HepG2 (cell line): ENCODE results near the gene CSNK1D. TPM values are rescaled to one million over a fixed set of nuclear protein-coding genes. Genes with fewer than 3 reads are reported as not detected.

Experiments used
- BRCA1 ChIP-seq: sonication (generic); formaldehyde crosslinking; IDR thresholded peaks from 2 replicates; pipeline ENCODE4 v1.4.0; 2020; ENCODE audit warnings: missing genetic modification reagents
- CHCHD3 ChIP-seq: sonication (generic); formaldehyde crosslinking; IDR thresholded peaks from 2 replicates; pipeline ENCODE4 v1.8.0; 2022; ENCODE audit warnings: mild to moderate bottlenecking, missing genetic modification reagents, moderate library complexity
- CREM ChIP-seq, 2 experiments: sonication (generic) in 1 of 2; formaldehyde crosslinking in 1 of 2; IDR thresholded peaks; 2 replicates each; pipeline versions ENCODE4 v1.4.0 to v1.6.1; 2016 to 2020; ENCODE audit warnings: antibody characterized with exemption in 1 of 2, mild to moderate bottlenecking in 1 of 2, missing genetic modification reagents in 1 of 2
- DPF2 ChIP-seq: sonication (generic); formaldehyde crosslinking; IDR thresholded peaks from 2 replicates; pipeline ENCODE4 v1.4.0; 2020; ENCODE audit warnings: mild to moderate bottlenecking, low read depth, missing genetic modification reagents, borderline replicate concordance
- HDAC2 ChIP-seq: sonication (generic); formaldehyde crosslinking; IDR thresholded peaks from 2 replicates; pipeline ENCODE4 v1.4.0; 2020; ENCODE audit warnings: missing genetic modification reagents
- HMGXB4 ChIP-seq, 2 experiments: sonication (generic) in 1 of 2; formaldehyde crosslinking in 1 of 2; IDR thresholded peaks; 2 replicates each; pipeline versions ENCODE4 v1.4.0 to v1.6.1; 2018 to 2020; ENCODE audit warnings: missing genetic modification reagents in 2 of 2, borderline replicate concordance in 1 of 2, low read depth in 1 of 2, mild to moderate bottlenecking in 1 of 2, missing biosample characterization in 1 of 2
- MYC ChIP-seq: sonication (generic); formaldehyde crosslinking; IDR thresholded peaks from 2 replicates; pipeline ENCODE4 v1.9.0; 2021; ENCODE audit warnings: missing genetic modification reagents, borderline replicate concordance
- NR2C2 ChIP-seq: sonication (generic); formaldehyde crosslinking; IDR thresholded peaks from 2 replicates; pipeline ENCODE4 v1.4.0; 2020; ENCODE audit warnings: missing genetic modification reagents, mild to moderate bottlenecking, moderate library complexity, borderline replicate concordance
- PHF20 ChIP-seq: sonication (generic); formaldehyde crosslinking; IDR thresholded peaks from 2 replicates; pipeline ENCODE4 v1.5.0; 2020; ENCODE audit warnings: mild to moderate bottlenecking, missing genetic modification reagents
- TARDBP ChIP-seq: sonication (generic); formaldehyde crosslinking; IDR thresholded peaks from 2 replicates; pipeline ENCODE4 v1.8.0; 2022; ENCODE audit warnings: mild to moderate bottlenecking, missing genetic modification reagents
- TEF ChIP-seq: sonication (generic); formaldehyde crosslinking; IDR thresholded peaks from 2 replicates; pipeline ENCODE4 v1.5.0; 2020; ENCODE audit warnings: missing genetic modification reagents
- THRA ChIP-seq: sonication (generic); formaldehyde crosslinking; IDR thresholded peaks from 2 replicates; pipeline ENCODE4 v1.4.0; 2020; ENCODE audit warnings: missing genetic modification reagents, borderline replicate concordance
- YEATS2 ChIP-seq: sonication (generic); formaldehyde crosslinking; IDR thresholded peaks from 2 replicates; pipeline ENCODE4 v1.4.0; 2020; ENCODE audit warnings: missing genetic modification reagents, borderline replicate concordance
- ZBTB7B ChIP-seq: sonication (generic); formaldehyde crosslinking; IDR thresholded peaks from 2 replicates; pipeline ENCODE4 v1.4.0; 2020; ENCODE audit warnings: missing genetic modification reagents
- ZFX ChIP-seq: sonication (generic); formaldehyde crosslinking; IDR thresholded peaks from 2 replicates; pipeline ENCODE4 v1.4.0; 2020; ENCODE audit warnings: mild to moderate bottlenecking, low read depth, missing genetic modification reagents, moderate library complexity
- ZMYM3 ChIP-seq: sonication (generic); formaldehyde crosslinking; IDR thresholded peaks from 2 replicates; pipeline ENCODE4 v1.5.1; 2020; ENCODE audit warnings: mild to moderate bottlenecking, missing genetic modification reagents
- ZNF547 ChIP-seq: sonication (generic); formaldehyde crosslinking; IDR thresholded peaks from 2 replicates; pipeline ENCODE4 v1.5.1; 2020; ENCODE audit warnings: mild to moderate bottlenecking, missing genetic modification reagents
- ZNF710 ChIP-seq: sonication (generic); formaldehyde crosslinking; IDR thresholded peaks from 2 replicates; pipeline ENCODE4 v1.5.0; 2020; ENCODE audit warnings: mild to moderate bottlenecking, missing genetic modification reagents, borderline replicate concordance
- polyA plus RNA-seq, 8 experiments: library from polyadenylated mRNA; depleted of rRNA in 3 of 8; stranded (reverse) in 7 of 8; unstranded in 1 of 8; fragments of >200 nt; fragmentation: Illumina TruSeq in 4 of 8; extraction: Trizol in 4 of 8; gene quantifications; 2 replicates each; pipeline versions ENCODE4 v1.2.1 to v1.2.3, GENCODE V29; 2011 to 2016; ENCODE audit warnings: low read depth in 4 of 8, missing spikeins in 1 of 8, mixed read lengths in 1 of 8; ENCODE audit not compliant: insufficient read depth in 1 of 8
- total RNA-seq, 5 experiments: library from RNA; depleted of rRNA; stranded (reverse); fragments of >200 nt; fragmentation: Illumina TruSeq; extraction: Trizol; gene quantifications; 2 replicates each; pipeline ENCODE4 v1.2.3, GENCODE V29; 2016; ENCODE audit warnings: low read depth in 1 of 5

Gene CSNK1D
- total and polyA plus RNA-seq, 2 of the 13 experiments (the other 11 are each of a cell fraction or from before 2014, with no cell fraction given) = 31.5 to 128 TPM

- peak; percentile 5; the same call in 1 of the 2 replicates for TF ChIP-seq NR2C2
- TF ChIP-seq YEATS2 (CRISPR knock-in tag) = no peak
- 0 out of 2 replicates have a peak, but pooled peaks have one; percentile 2 for TF ChIP-seq MYC
- TF ChIP-seq ZMYM3 = no peak
- TF ChIP-seq ZFX = peak; percentile 26; the same call in 1 of the 2 replicates
- TF ChIP-seq ZNF547 (CRISPR knock-in tag) = no peak
- peak; percentile 1; the same call in 1 of the 2 replicates for TF ChIP-seq DPF2 (CRISPR knock-in tag)
- no peak for TF ChIP-seq PHF20 (CRISPR knock-in tag)
- TF ChIP-seq TEF (CRISPR knock-in tag) = no peak
- TF ChIP-seq ZBTB7B = 0 out of 2 replicates have a peak, but pooled peaks have one; percentile 6
- TF ChIP-seq THRA (CRISPR knock-in tag) = no peak
- peak; percentile 69 for TF ChIP-seq ZNF710 (CRISPR knock-in tag)
- TF ChIP-seq HDAC2 (CRISPR knock-in tag) = 0 out of 2 replicates have a peak, but pooled peaks have one; percentile 21
- TF ChIP-seq HMGXB4 (CRISPR knock-in tag; IDR thresholded peaks at IDR 0.05; ENCODE audit: borderline replicate concordance in 1 of 2, low read depth in 1 of 2) = 0 out of 4 replicates have a peak, but pooled peaks of 1 of the 2 experiments have one; percentile 39
- TF ChIP-seq CREM (IDR thresholded peaks at IDR 0.05) = no peak
- no peak for TF ChIP-seq CREM (CRISPR knock-in tag; IDR thresholded peaks at IDR 0.05)
- peak; percentile 21; the same call in 1 of the 2 replicates for TF ChIP-seq TARDBP (CRISPR knock-in tag)
- no peak for TF ChIP-seq CHCHD3 (CRISPR knock-in tag)
- TF ChIP-seq BRCA1 (CRISPR knock-in tag) = no peak
These were observed 26.0 kb upstream of the CSNK1D start (continued) for GRCh38 chr17:82299452-82299851.
